ENCODE results near the gene SERPINB12. TPM values are rescaled to one million over a fixed set of nuclear protein-coding genes. Genes with fewer than 3 reads are reported as not detected.

The SERPINB12 gene
- total and polyA plus RNA-seq, 2 donors (not counting 3 experiments of a cell fraction or from before 2014, with no cell fraction given), result not detected

GRCh38 chr18:63592471-63592870 lies 50.3 kb downstream of the SERPINB12 start:
- Histone ChIP-seq H4K20me1 (replicated peaks; ENCODE audit: control insufficient read depth, extremely low read depth, insufficient read depth, low read length) (no peaks in the 10 kb centered on the region), H3K9me3 (replicated peaks; ENCODE audit: control insufficient read depth, insufficient read depth, low read length) (no peaks in the 10 kb centered on the region), H3K4me3 (replicated peaks in 1 of 3; ENCODE audit: insufficient read depth in 1 of 3, low read depth in 1 of 3, low read length in 3 of 3) (no peak overlapping the region), H3K4me2 (ENCODE audit: insufficient read depth, low read length) (no peak overlapping the region), H3K4me1 (ENCODE audit: control insufficient read depth, extremely low read depth, insufficient read depth, low read length) (no peaks in the 10 kb centered on the region), H3K27me3 (ENCODE audit: control insufficient read depth in 2 of 2, insufficient read depth in 2 of 2, low read length in 2 of 2) (no peaks in the 10 kb centered on the region), H2AFZ (ENCODE audit: low read depth, low read length) (no peak overlapping the region), H3K9me1 (replicated peaks; ENCODE audit: control insufficient read depth, extremely low read depth, insufficient read depth, low read length) (no peaks in the 10 kb centered on the region), H3K27ac (ENCODE audit: insufficient read depth, low read depth, low read length) (no peak overlapping the region), H3K36me3 (ENCODE audit: control insufficient read depth in 2 of 2, extremely low read depth in 1 of 2, insufficient read depth in 2 of 2, low read length in 2 of 2) (no peaks in the 10 kb centered on the region), H3K79me2 (ENCODE audit: control insufficient read depth, insufficient read depth, low read length) (no peaks in the 10 kb centered on the region), H3K9ac (replicated peaks; ENCODE audit: extremely low read depth, insufficient read depth, low read length) (no peak overlapping the region)
- intact Hi-C loops (cut with micrococcal nuclease), result no loop called here
- no TSS peak for BruUV-seq (replicated peaks)
- CTCF ChIA-PET, result no interaction called here
- FAIRE-seq (no peak), DNase-seq (ENCODE audit: low read depth, low spot score) (no peak)
- TF ChIP-seq JUN (IDR thresholded peaks at IDR 0.05; ENCODE audit: borderline replicate concordance, insufficient read depth, insufficient read length, low read depth) (no peak), EZH2 (IDR thresholded peaks at IDR 0.05; ENCODE audit: borderline replicate concordance, low read depth, low read length, severe bottlenecking) (no peak), CTCF (IDR thresholded peaks at IDR 0.05; ENCODE audit: extremely low read depth in 1 of 2, insufficient read depth in 1 of 2, low read depth in 1 of 2, low read length in 2 of 2) (no peak), MAX (IDR thresholded peaks at IDR 0.05; ENCODE audit: insufficient read depth, insufficient read length) (no peak), MYC (IDR thresholded peaks at IDR 0.05; ENCODE audit: low read depth, low read length) (no peak), POLR2A (IDR thresholded peaks at IDR 0.05; ENCODE audit: low read depth, low read length) (no peak), POLR2AphosphoS5 (IDR thresholded peaks at IDR 0.05; ENCODE audit: insufficient read depth, low read depth, low read length) (no peak), GATA2 (IDR thresholded peaks at IDR 0.05; ENCODE audit: insufficient read depth, insufficient read length, low read depth, low read length) (no peak), FOS (IDR thresholded peaks at IDR 0.05; ENCODE audit: borderline replicate concordance, insufficient read depth, low read length) (no peak)
- dilution Hi-C loops (cut with MboI; ENCODE audit: extremely low pct_ligation_motif_present, low sequenced_read_pairs), result no loop called here
- POLR2A ChIA-PET, result no interaction called here

All from endothelial cell of umbilical vein (primary cell).